HG03066 (cell line): ENCODE results near the gene ATPAF1.

Source experiments
- ATAC-seq: cut with Tn5 transposase; IDR thresholded peaks from one replicate; pipeline ENCODE4 v1.9.1; 2021; ENCODE audit warnings: low read depth; ENCODE audit not compliant: unreplicated experiment

ATPAF1 gene

DNA sequence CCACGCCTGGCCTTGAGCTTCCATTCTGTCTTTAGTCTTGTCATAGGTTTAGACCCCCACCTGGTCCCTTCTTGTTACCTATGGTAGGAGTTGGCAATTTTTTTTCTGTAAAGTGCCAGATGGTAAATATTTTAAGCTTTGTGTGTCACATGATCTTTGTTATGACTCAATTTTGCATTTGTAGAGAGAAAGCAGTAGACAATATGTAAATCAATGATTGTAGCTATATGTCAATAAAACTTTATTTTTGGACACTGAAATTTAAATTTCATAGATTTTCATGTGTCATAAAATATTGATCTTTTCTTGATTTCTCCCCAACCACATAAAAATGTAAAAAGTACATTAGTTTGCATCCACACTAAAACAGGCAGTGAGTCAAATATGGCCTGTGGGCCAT, 72.1 kb downstream of the ATPAF1 start:
- ATAC-seq, result no peak

- ATAC-seq, result no peak
Observed at GRCh38 chr1:46595127-46595526, 73.0 kb downstream of the ATPAF1 start.

GRCh38 chr1:46594063-46594462, 74.1 kb downstream of the ATPAF1 start:
- ATAC-seq, result no peak

DNA sequence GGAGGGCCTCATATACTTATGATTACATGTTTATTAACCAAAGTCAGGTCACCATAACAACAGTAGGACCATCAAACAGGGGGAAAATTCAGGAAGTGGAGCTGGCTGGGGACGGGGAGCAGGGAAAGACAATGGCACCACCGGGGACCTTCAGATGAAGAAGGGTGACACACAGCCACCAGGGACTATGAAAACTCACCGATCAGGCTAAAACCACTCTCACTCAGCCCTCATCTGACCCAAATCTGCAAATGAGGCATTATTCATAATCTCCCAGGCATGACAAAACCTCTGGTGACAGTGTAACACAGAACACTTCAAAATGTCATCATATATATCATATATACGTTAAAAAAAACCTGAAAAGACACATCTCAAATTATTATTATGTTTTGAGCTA, 75.3 kb downstream of the ATPAF1 start:
- no peak for ATAC-seq

GRCh38 chr1:46589529-46589928, 78.6 kb downstream of the ATPAF1 start:
- no peak for ATAC-seq

DNA sequence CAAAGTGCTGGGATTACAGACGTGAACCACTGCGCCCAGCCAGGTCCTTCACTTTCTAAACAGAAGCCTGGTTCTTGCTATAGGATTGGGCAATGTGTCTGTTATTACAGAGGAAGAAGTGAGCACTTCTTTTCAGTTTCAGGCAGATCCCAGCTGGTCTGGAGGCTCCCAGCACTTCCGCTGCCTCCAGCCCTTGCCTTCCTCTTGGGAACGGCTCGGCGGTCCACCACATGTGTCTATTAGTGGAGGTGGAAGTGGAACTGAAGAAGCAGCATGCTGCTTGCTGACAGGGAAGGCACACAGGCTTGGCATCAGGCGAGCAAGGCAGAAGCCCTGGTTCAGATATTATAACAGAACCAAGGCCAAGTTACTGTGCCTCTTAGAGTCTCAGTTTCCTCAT, 81.1 kb downstream of the ATPAF1 start:
- ATAC-seq, result no peak

GRCh38 chr1:46585312-46585938, 82.7 kb downstream of the ATPAF1 start:
- ATAC-seq, result no peak

- no peak for ATAC-seq
Observed at GRCh38 chr1:46583494-46583893, 84.7 kb downstream of the ATPAF1 start.

GRCh38 chr1:46582972-46583371, 85.2 kb downstream of the ATPAF1 start:
- no peak for ATAC-seq
